CD4-positive, alpha-beta memory T cell (primary cell): Measurements from ENCODE around the gene ZDHHC16. TPM values are rescaled to one million over a fixed set of nuclear protein-coding genes. Genes with fewer than 3 reads are reported as not detected.

ENCODE experiments used
- CTCF ChIA-PET: fragments of 350-600 bp; sonication (Branson Sonifier 250); formaldehyde crosslinking; loops from one replicate; lab custom pipeline; 2021; ENCODE audit warnings: inconsistent platforms; ENCODE audit not compliant: partially characterized antibody; lab: Charles Lee
- POLR2A ChIA-PET: fragments of 350-600 bp; sonication (Branson Sonifier 250); formaldehyde crosslinking; loops from one replicate; lab custom pipeline; 2021; ENCODE audit not compliant: partially characterized antibody; lab: Charles Lee
- DNase-seq, 5 donors: peaks; one replicate each; pipeline versions ENCODE4 v3.0.0 to v3.0.0-alpha.2; 2020 to 2022; ENCODE audit warnings: mixed read lengths in 1 of 5
- H3K27ac ChIP-seq: one replicate; pipeline ENCODE4 v1.7.0; 2013; ENCODE audit warnings: low read depth, low read length
- H3K27me3 ChIP-seq: 2 replicates; pipeline ENCODE4 v1.7.0; 2013; ENCODE audit warnings: mild to moderate bottlenecking, low read length, moderate library complexity; ENCODE audit not compliant: insufficient read depth
- H3K36me3 ChIP-seq: 2 replicates; pipeline ENCODE4 v1.7.0; 2013; ENCODE audit warnings: mild to moderate bottlenecking, low read length, moderate library complexity; ENCODE audit not compliant: insufficient read depth
- H3K4me1 ChIP-seq: 2 replicates; pipeline ENCODE4 v1.7.0; 2013; ENCODE audit warnings: mild to moderate bottlenecking, low read length, moderate library complexity; ENCODE audit not compliant: insufficient read depth
- H3K4me3 ChIP-seq, 2 donors: one replicate each; pipeline ENCODE4 v1.7.0; 2013; ENCODE audit warnings: low read length in 2 of 2, mild to moderate bottlenecking in 1 of 2
- H3K9me3 ChIP-seq, 2 donors: one replicate each; pipeline ENCODE4 v1.7.0; 2013; ENCODE audit warnings: low read length in 2 of 2, control low read depth in 1 of 2; ENCODE audit not compliant: control insufficient read depth in 1 of 2
- H3K27ac Mint-ChIP-seq, 7 donors: one replicate each; pipeline ENCODE4 v1.8.0; 2020 to 2021; ENCODE audit warnings: mixed read lengths in 7 of 7, mild to moderate bottlenecking in 6 of 7, inconsistent platforms in 3 of 7, moderate library complexity in 3 of 7
- H3K27me3 Mint-ChIP-seq, 2 donors: one replicate each; pipeline ENCODE4 v1.8.0; 2020 to 2021; ENCODE audit warnings: mixed read lengths in 2 of 2
- H3K36me3 Mint-ChIP-seq, 2 donors: one replicate each; pipeline ENCODE4 v1.8.0; 2020 to 2021; ENCODE audit warnings: mixed read lengths in 2 of 2, inconsistent platforms in 1 of 2, mild to moderate bottlenecking in 1 of 2
- H3K4me1 Mint-ChIP-seq, 4 donors: one replicate each; pipeline ENCODE4 v1.8.0; 2020 to 2021; ENCODE audit warnings: mixed read lengths in 4 of 4, mild to moderate bottlenecking in 1 of 4
- H3K4me3 Mint-ChIP-seq, 8 donors: one replicate each; pipeline ENCODE4 v1.8.0; 2020 to 2021; ENCODE audit warnings: mixed read lengths in 8 of 8, mild to moderate bottlenecking in 7 of 8, moderate library complexity in 6 of 8, inconsistent platforms in 3 of 8
- H3K9me3 Mint-ChIP-seq, 8 donors: one replicate each; pipeline ENCODE4 v1.8.0; 2020 to 2021; ENCODE audit warnings: mixed read lengths in 8 of 8, mild to moderate bottlenecking in 5 of 8, inconsistent platforms in 3 of 8, moderate library complexity in 1 of 8
- intact Hi-C: fragments of 100-400 bp; cut with micrococcal nuclease; formaldehyde crosslinking; loops from one replicate; pipeline ENCODE4 v1.15.1; 2023
- polyA plus RNA-seq, 2 donors: library from polyadenylated mRNA; unstranded; fragments of 300-500 nt; fragmentation: Illumina TruSeq; gene quantifications; one replicate each; pipeline ENCODE4 v1.2.3, GENCODE V29; 2021
- total RNA-seq, 2 experiments: library from RNA; stranded (reverse); gene quantifications; one replicate each; pipeline ENCODE4 v1.2.3, GENCODE V29; 2021

Gene ZDHHC16
- total and polyA plus RNA-seq, 4 experiments from 2014 or later: 29.6 to 52.1 (median 31.8) TPM

DNA sequence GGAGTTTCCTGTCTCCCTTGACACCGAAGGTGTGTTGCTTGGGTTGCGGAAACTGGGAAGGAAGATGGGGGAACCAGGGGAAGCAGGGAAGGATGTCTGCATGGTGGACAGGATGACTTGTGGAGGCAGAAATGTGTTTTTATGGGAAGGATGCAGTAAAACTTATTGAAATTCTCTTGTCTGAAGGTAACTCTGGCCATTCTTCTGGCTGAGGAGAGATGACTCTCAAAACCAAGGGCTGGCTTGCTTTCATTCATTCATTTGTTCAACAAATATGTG lies 54.3 kb downstream of the ZDHHC16 start:
- Mint-ChIP-seq H3K4me1 (peaks cover 16 to 36% (median 28%) of the 10 kb centered on the region in 4 donors), H3K27ac (peak overlapping the region in 2 of 7 donors; percentile 43 to 80), H3K9me3 (peaks cover 0 to 2% (median 0%) of the 10 kb centered on the region in 8 donors), H3K36me3 (peaks cover 0 to 12% of the 10 kb centered on the region in 2 donors), H3K27me3 (peaks cover 7 to 8% of the 10 kb centered on the region in 2 donors), H3K4me3 (peak overlapping the region; percentile 59 to 83 (median 71))
- intact Hi-C loops: no loop called here
- ChIA-PET POLR2A (no interaction called here), CTCF (interaction anchor here (0.9 to 1.7 kb wide), 3 partner anchors 34 to 81 kb away, joined by 3 to 4 read pairs (median 3); no protein-coding TSS in a partner anchor)
- Histone ChIP-seq H3K36me3 (no peaks in the 10 kb centered on the region), H3K4me3 (no peak overlapping the region), H3K27ac (no peak overlapping the region), H3K9me3 (no peaks in the 10 kb centered on the region), H3K4me1 (peaks cover 34% of the 10 kb centered on the region), H3K27me3 (peaks cover 3% of the 10 kb centered on the region)
- no peak for DNase-seq

DNA sequence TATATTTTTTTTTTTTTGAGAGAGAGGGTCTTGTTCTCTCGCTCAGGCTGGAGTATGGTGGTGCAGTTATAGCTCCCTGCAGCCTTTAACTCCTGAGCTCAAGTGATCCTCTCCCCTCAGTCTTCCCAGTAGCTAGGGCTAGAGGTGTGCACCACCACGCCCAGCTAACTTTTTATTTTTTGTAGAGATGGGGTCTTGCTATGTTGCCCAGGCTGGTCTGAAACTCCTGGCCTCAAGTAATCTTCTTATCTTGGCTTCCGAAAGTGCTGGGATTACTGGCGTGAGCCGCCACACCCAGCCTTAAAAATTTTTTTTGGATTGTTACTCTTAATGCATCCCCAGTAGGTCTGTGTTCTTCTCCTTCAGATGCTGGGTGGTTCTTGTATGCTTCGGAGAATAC lies 56.9 kb downstream of the ZDHHC16 start:
- Histone ChIP-seq H3K27ac (no peak overlapping the region), H3K4me3 (no peak overlapping the region), H3K4me1 (peaks cover 10% of the 10 kb centered on the region), H3K9me3 (no peaks in the 10 kb centered on the region), H3K36me3 (no peaks in the 10 kb centered on the region), H3K27me3 (peaks cover 3% of the 10 kb centered on the region)
- H3K4me3 Mint-ChIP-seq: no peak overlapping the region
- peaks cover 3 to 11% (median 9%) of the 10 kb centered on the region in 4 donors for H3K4me1 Mint-ChIP-seq
- peaks cover 12% of the 10 kb centered on the region in 2 donors for H3K27me3 Mint-ChIP-seq
- no peak overlapping the region for H3K27ac Mint-ChIP-seq
- peaks cover 0 to 2% (median 0%) of the 10 kb centered on the region in 8 donors for H3K9me3 Mint-ChIP-seq
- H3K36me3 Mint-ChIP-seq: peaks cover 0 to 6% of the 10 kb centered on the region in 2 donors
- intact Hi-C loops: no loop called here
- DNase-seq: no peak
- CTCF ChIA-PET: interaction anchor here (1.0 to 1.7 kb wide), 2 partner anchors 36 to 38 kb away, joined by 3 to 4 read pairs; no protein-coding TSS in a partner anchor
- POLR2A ChIA-PET: no interaction called here

DNA sequence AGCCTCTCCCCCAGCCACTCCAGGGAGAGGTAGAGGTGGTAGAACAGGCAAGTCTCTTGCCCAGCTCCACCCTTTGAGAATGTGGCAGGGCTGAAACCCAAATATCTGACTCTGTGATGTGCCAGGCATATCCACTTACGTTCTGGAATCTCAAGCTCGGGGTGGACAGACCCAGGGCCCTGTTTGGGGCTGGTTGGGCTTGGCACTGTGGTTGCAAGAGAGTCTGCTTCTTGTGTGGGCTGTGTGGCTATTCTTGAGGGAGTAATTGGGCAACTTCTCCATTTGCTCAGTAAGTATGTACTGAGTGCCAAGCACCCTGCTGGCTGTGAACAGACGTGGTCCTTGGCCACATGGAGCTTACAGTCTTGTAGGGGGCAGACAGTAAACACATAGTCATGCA lies 57.4 kb downstream of the ZDHHC16 start:
- POLR2A ChIA-PET: no interaction called here
- intact Hi-C loops: no loop called here

DNA sequence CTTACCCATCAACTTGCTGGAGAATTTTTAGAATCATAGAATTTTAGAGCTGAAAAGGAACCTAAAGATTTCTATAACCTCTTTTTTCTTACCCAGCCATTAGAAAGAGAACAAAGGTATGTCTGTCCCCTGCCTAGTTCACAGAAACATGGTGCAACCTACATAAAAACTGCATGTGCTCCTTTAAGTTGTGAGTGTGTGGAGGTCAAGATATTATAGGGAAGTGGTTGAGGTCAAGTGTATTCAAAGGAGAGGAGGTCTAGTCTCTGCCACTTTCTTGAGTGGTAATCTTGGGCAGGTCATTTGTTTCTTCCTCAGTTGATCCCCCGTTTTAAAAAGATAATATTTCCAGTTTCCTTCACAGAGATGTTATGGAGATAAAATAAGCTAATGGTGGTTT lies 59.2 kb downstream of the ZDHHC16 start:
- Mint-ChIP-seq H3K4me1 (peaks cover 0 to 7% (median 2%) of the 10 kb centered on the region in 4 donors), H3K9me3 (peaks cover 0 to 2% (median 0%) of the 10 kb centered on the region in 8 donors), H3K36me3 (no peaks in the 10 kb centered on the region), H3K27me3 (peaks cover 9 to 13% of the 10 kb centered on the region in 2 donors), H3K4me3 (no peak overlapping the region), H3K27ac (no peak overlapping the region)
- H3K27ac ChIP-seq: no peak overlapping the region
- DNase-seq: no peak
- peaks cover under 1% of the 10 kb centered on the region for H3K4me1 ChIP-seq
- intact Hi-C loops: no loop called here
- no peaks in the 10 kb centered on the region for H3K36me3 ChIP-seq
- H3K9me3 ChIP-seq: no peaks in the 10 kb centered on the region
- POLR2A ChIA-PET: no interaction called here
- peaks cover 3% of the 10 kb centered on the region for H3K27me3 ChIP-seq
- CTCF ChIA-PET: no interaction called here
- H3K4me3 ChIP-seq: no peak overlapping the region

More for the DNA sequence above, 57.4 kb downstream of the ZDHHC16 start:
- Histone ChIP-seq H3K4me1 (peaks cover 10% of the 10 kb centered on the region), H3K27ac (no peak overlapping the region), H3K9me3 (no peaks in the 10 kb centered on the region), H3K4me3 (no peak overlapping the region), H3K36me3 (no peaks in the 10 kb centered on the region), H3K27me3 (peaks cover 3% of the 10 kb centered on the region)
- peaks cover 0 to under 1% of the 10 kb centered on the region in 2 donors for H3K36me3 Mint-ChIP-seq
- H3K4me3 Mint-ChIP-seq: no peak overlapping the region
- H3K9me3 Mint-ChIP-seq: peaks cover 0 to 2% (median 0%) of the 10 kb centered on the region in 8 donors
- peaks cover 2 to 10% (median 5%) of the 10 kb centered on the region in 4 donors for H3K4me1 Mint-ChIP-seq
- H3K27me3 Mint-ChIP-seq: peaks cover 10 to 12% of the 10 kb centered on the region in 2 donors
- peak overlapping the region in 1 of 7 donors; percentile 67 for H3K27ac Mint-ChIP-seq
- DNase-seq: no peak
- CTCF ChIA-PET: interaction anchor here (1.7 kb wide), 1 partner anchor 36 kb away, joined by 3 read pairs; no protein-coding TSS in a partner anchor

DNA sequence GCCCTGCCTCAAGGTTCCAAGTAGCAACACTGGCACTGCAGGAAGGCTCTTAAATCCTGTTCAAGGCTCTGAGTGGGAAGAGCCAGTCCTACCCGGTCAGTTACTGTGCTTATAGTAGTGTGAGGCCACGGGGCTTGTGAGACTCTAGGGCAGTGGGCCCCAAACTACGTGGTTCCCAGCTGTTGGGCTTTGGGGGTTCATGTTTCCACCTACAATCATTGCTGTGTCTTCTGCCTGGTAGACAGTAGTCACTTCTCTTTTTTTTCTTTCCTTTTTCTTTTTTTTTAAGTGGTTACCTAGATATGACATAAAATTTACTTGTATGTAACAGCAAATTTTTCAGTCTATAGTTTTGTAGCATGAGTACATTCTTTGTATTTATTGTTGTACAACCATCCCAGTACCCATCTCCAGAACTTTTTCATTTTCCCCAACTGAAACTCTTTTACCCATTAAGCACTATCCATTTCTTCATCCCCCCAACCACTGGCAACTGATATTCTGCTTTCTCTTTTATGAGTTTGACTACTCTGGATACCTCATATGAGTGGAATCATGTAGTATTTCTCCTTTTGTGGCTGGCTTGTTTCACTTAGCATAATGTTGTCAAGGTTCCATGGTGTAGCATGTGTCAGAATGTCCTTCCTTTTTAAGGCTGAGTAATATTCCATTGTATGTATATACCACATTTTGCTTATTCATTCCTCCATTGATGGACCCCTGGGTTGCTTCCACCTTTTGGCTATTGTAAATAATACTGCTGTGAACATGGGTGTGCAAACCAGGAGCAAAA lies 60.4 kb downstream of the ZDHHC16 start:
- Histone ChIP-seq H3K27ac (no peak overlapping the region), H3K36me3 (no peaks in the 10 kb centered on the region), H3K4me1 (no peaks in the 10 kb centered on the region), H3K27me3 (peaks cover 3% of the 10 kb centered on the region), H3K9me3 (no peaks in the 10 kb centered on the region), H3K4me3 (no peak overlapping the region)
- DNase-seq: no peak
- Mint-ChIP-seq H3K27ac (peak overlapping the region in 1 of 7 donors; percentile 51), H3K4me1 (peaks cover 0 to 2% (median 0%) of the 10 kb centered on the region in 4 donors), H3K9me3 (peaks cover 0 to 2% (median 0%) of the 10 kb centered on the region in 8 donors), H3K4me3 (no peak overlapping the region), H3K36me3 (no peaks in the 10 kb centered on the region), H3K27me3 (peaks cover 3 to 10% of the 10 kb centered on the region in 2 donors)
- CTCF ChIA-PET: no interaction called here
- intact Hi-C loops: no loop called here
- POLR2A ChIA-PET: no interaction called here

Other genes with a start within 250 kb of the ZDHHC16 start
- gene ARHGAP19, start 153.5 kb upstream of the ZDHHC16 start, total RNA-seq: 10 to 100 TPM; 17.0 to 19.3 TPM
- 1 to 10 TPM; 6.8 to 9.4 TPM for gene ARHGAP19, start 153.5 kb upstream of the ZDHHC16 start, polyA plus RNA-seq
- gene FRAT1, start 126.9 kb upstream of the ZDHHC16 start, total RNA-seq: 10 to 100 TPM; 20.2 to 21.8 TPM
- gene FRAT1, start 126.9 kb upstream of the ZDHHC16 start, polyA plus RNA-seq: 10 to 100 TPM in 1 of 2 donors, 1 to 10 TPM in 1; 9.0 to 12.5 TPM
- 10 to 100 TPM; 28.7 to 30.4 TPM for gene FRAT2, start 111.4 kb upstream of the ZDHHC16 start, total RNA-seq
- 10 to 100 TPM; 13.1 to 15.6 TPM for gene FRAT2, start 111.4 kb upstream of the ZDHHC16 start, polyA plus RNA-seq
- gene RRP12, start 44.8 kb upstream of the ZDHHC16 start, total RNA-seq: 10 to 100 TPM; 18.2 to 20.0 TPM
- gene RRP12, start 44.8 kb upstream of the ZDHHC16 start, polyA plus RNA-seq: 1 to 10 TPM; 6.3 to 7.7 TPM
- gene PGAM1, start 20.0 kb upstream of the ZDHHC16 start, total RNA-seq: 100 to 1,000 TPM in 1 of 2 experiments, 10 to 100 TPM in 1; 95.7 to 102 TPM
- gene PGAM1, start 20.0 kb upstream of the ZDHHC16 start, polyA plus RNA-seq: 100 to 1,000 TPM; 300 to 371 TPM
- 10 to 100 TPM; 60.6 to 62.7 TPM for gene EXOSC1, start 169 bp upstream of the ZDHHC16 start, total RNA-seq
- 10 to 100 TPM; 93.3 to 93.7 TPM for gene EXOSC1, start 169 bp upstream of the ZDHHC16 start, polyA plus RNA-seq
- 100 to 1,000 TPM; 109 to 111 TPM for gene MMS19, start 52.2 kb downstream of the ZDHHC16 start, total RNA-seq
- 10 to 100 TPM; 35.9 to 43.1 TPM for gene MMS19, start 52.2 kb downstream of the ZDHHC16 start, polyA plus RNA-seq
- 1 to 10 TPM; 1.9 TPM for gene UBTD1, start 52.7 kb downstream of the ZDHHC16 start, total RNA-seq
- gene UBTD1, start 52.7 kb downstream of the ZDHHC16 start, polyA plus RNA-seq: 1 to 10 TPM; 1.3 to 1.7 TPM
- gene ANKRD2, start 126.6 kb downstream of the ZDHHC16 start, total RNA-seq: not detected
- gene ANKRD2, start 126.6 kb downstream of the ZDHHC16 start, polyA plus RNA-seq: not detected
- gene HOGA1, start 138.2 kb downstream of the ZDHHC16 start, total RNA-seq: not detected
- not detected for gene HOGA1, start 138.2 kb downstream of the ZDHHC16 start, polyA plus RNA-seq
- not detected for gene C10orf62, start 143.5 kb downstream of the ZDHHC16 start, total RNA-seq
- not detected for gene C10orf62, start 143.5 kb downstream of the ZDHHC16 start, polyA plus RNA-seq
- 1 to 10 TPM; 2.1 to 3.0 TPM for gene MORN4, start 187.3 kb downstream of the ZDHHC16 start, total RNA-seq
- 1 to 10 TPM in 1 of 2 donors, under 1 TPM in 1; 0.94 to 1.1 TPM for gene MORN4, start 187.3 kb downstream of the ZDHHC16 start, polyA plus RNA-seq
- gene PI4K2A, start 194.5 kb downstream of the ZDHHC16 start, total RNA-seq: 1 to 10 TPM; 9.8 to 9.9 TPM
- 1 to 10 TPM; 8.5 TPM for gene PI4K2A, start 194.5 kb downstream of the ZDHHC16 start, polyA plus RNA-seq
- gene AVPI1, start 241.1 kb downstream of the ZDHHC16 start, total RNA-seq: 1 to 10 TPM; 1.9 to 2.2 TPM
- gene AVPI1, start 241.1 kb downstream of the ZDHHC16 start, polyA plus RNA-seq: 1 to 10 TPM; 1.8 to 5.6 TPM